Caco-2 (cell line): ENCODE measurements around the gene FGD5. TPM values are rescaled to one million over a fixed set of nuclear protein-coding genes. Genes with fewer than 3 reads are reported as not detected.

Source experiments
- BruUV-seq: library from RNA; stranded (reverse); fragments of 400-500 nt; replicated peaks from 2 replicates; lab custom pipeline; 2021; lab: Mats Ljungman, UMichigan
- CTCF ChIA-PET: fragments of 300-600 bp; sonication (Branson Sonifier 250); formaldehyde crosslinking; loops from one replicate; lab custom pipeline; 2022; ENCODE audit warnings: antibody characterized with exemption; lab: Charles Lee
- POLR2A ChIA-PET: fragments of 300-600 bp; sonication (Branson Sonifier 250); formaldehyde crosslinking; loops from one replicate; lab custom pipeline; 2022; ENCODE audit warnings: antibody characterized with exemption; lab: Charles Lee
- DNase-seq, 2 experiments: peaks; one replicate each; pipeline versions ENCODE4 v3.0.0 to v3.0.0-alpha.2; 2020 to 2022
- H3K27me3 ChIP-seq: replicated peaks from 2 replicates; pipeline ENCODE4 v1.6.0; 2011; ENCODE audit warnings: low read length; ENCODE audit not compliant: control insufficient read depth, insufficient read depth
- H3K36me3 ChIP-seq: 2 replicates; pipeline ENCODE4 v1.5.1; 2011; ENCODE audit warnings: low read length; ENCODE audit not compliant: control insufficient read depth, insufficient read depth
- H3K4me1 ChIP-seq: fragments of 250-450 bp; sonication (Bioruptor Pico); 2 replicates; pipeline ENCODE4 v1.5.1; 2020; ENCODE audit warnings: mild to moderate bottlenecking
- H3K4me3 ChIP-seq: 2 replicates; pipeline ENCODE4 v1.5.1; 2011; ENCODE audit warnings: low read depth, mild to moderate bottlenecking, control low read depth, low read length
- H3K9me3 ChIP-seq: fragments of 250-450 bp; sonication (Bioruptor Pico); 2 replicates; pipeline ENCODE4 v1.5.1; 2020; ENCODE audit warnings: mild to moderate bottlenecking, moderate library complexity
- H3K27ac Mint-ChIP-seq: one replicate; pipeline ENCODE4 v1.8.0; 2022; ENCODE audit warnings: mixed read lengths; ENCODE audit not compliant: unreplicated experiment
- H3K27me3 Mint-ChIP-seq: one replicate; pipeline ENCODE4 v1.8.0; 2022; ENCODE audit warnings: mixed read lengths; ENCODE audit not compliant: insufficient read depth, unreplicated experiment
- H3K36me3 Mint-ChIP-seq: one replicate; pipeline ENCODE4 v1.8.0; 2022; ENCODE audit warnings: mild to moderate bottlenecking, mixed read lengths; ENCODE audit not compliant: insufficient read depth, unreplicated experiment
- H3K4me1 Mint-ChIP-seq: one replicate; pipeline ENCODE4 v1.8.0; 2022; ENCODE audit warnings: low read depth, mixed read lengths; ENCODE audit not compliant: unreplicated experiment
- H3K4me3 Mint-ChIP-seq: one replicate; pipeline ENCODE4 v1.8.0; 2022; ENCODE audit warnings: mild to moderate bottlenecking, moderate library complexity, mixed read lengths; ENCODE audit not compliant: unreplicated experiment
- H3K9me3 Mint-ChIP-seq: one replicate; pipeline ENCODE4 v1.8.0; 2022; ENCODE audit warnings: mixed read lengths; ENCODE audit not compliant: unreplicated experiment
- intact Hi-C: fragments of 100-400 bp; cut with micrococcal nuclease; formaldehyde crosslinking; loops from one replicate; pipeline ENCODE4 v1.10.0; 2022; ENCODE audit not compliant: unreplicated experiment
- total RNA-seq: library from RNA; stranded (reverse); gene quantifications from 2 replicates; pipeline ENCODE4 v1.2.3, GENCODE V29; 2022
- TF ChIP-seq, protein P1 (sequence below), 2 experiments: fragments of 200-600 bp in 1 of 2; IDR thresholded peaks; 1 replicate in 1 of 2; 2 replicates in 1 of 2; pipeline versions ENCODE4 v1.5.1 to v1.8.0; 2011 to 2022; ENCODE audit warnings: antibody characterized with exemption in 1 of 2, control low read depth in 1 of 2, inconsistent platforms in 1 of 2, low read depth in 1 of 2, low read length in 1 of 2, mild to moderate bottlenecking in 1 of 2, moderate library complexity in 1 of 2; ENCODE audit not compliant: insufficient read depth in 1 of 2, severe bottlenecking in 1 of 2, unreplicated experiment in 1 of 2

The FGD5 gene
- total RNA-seq, 1 experiment from 2014 or later, result 0.25 TPM

DNA sequence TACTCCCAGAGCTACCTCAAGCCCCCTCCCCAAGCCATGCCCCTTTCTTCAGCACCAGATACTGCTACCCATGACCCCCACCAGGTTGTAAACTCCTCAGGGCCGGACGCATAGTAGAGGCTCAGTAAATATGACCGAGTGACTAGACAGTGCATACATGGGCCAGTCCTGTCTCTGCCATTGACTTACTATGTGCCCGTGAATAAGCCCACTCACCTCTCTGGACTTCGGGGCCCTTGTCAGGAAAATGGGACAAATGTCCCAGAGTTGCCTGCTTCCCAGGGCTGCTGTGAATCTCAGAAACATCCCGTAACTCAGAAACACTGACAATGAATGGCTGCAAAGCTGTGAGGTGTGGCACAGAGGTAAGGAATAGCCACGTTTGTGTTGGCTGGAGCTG, 48.2 kb upstream of the FGD5 start:
- Mint-ChIP-seq H3K36me3 (no peaks in the 10 kb centered on the region), H3K4me3 (no peak overlapping the region), H3K9me3 (no peaks in the 10 kb centered on the region), H3K27me3 (peaks cover 3% of the 10 kb centered on the region), H3K27ac (no peak overlapping the region), H3K4me1 (no peaks in the 10 kb centered on the region)
- no peaks in the 10 kb centered on the region for H3K36me3 ChIP-seq
- CTCF ChIA-PET, result no interaction called here
- no peaks in the 10 kb centered on the region for H3K9me3 ChIP-seq
- intact Hi-C loops, result no loop called here
- DNase-seq, result no peak
- POLR2A ChIA-PET, result no interaction called here
- no TSS peak for BruUV-seq
- no peaks in the 10 kb centered on the region; the same call in 1 of the 2 replicates for H3K27me3 ChIP-seq
- no peak overlapping the region for H3K4me3 ChIP-seq
- H3K4me1 ChIP-seq, result no peaks in the 10 kb centered on the region
- TF ChIP-seq, protein P1, sequence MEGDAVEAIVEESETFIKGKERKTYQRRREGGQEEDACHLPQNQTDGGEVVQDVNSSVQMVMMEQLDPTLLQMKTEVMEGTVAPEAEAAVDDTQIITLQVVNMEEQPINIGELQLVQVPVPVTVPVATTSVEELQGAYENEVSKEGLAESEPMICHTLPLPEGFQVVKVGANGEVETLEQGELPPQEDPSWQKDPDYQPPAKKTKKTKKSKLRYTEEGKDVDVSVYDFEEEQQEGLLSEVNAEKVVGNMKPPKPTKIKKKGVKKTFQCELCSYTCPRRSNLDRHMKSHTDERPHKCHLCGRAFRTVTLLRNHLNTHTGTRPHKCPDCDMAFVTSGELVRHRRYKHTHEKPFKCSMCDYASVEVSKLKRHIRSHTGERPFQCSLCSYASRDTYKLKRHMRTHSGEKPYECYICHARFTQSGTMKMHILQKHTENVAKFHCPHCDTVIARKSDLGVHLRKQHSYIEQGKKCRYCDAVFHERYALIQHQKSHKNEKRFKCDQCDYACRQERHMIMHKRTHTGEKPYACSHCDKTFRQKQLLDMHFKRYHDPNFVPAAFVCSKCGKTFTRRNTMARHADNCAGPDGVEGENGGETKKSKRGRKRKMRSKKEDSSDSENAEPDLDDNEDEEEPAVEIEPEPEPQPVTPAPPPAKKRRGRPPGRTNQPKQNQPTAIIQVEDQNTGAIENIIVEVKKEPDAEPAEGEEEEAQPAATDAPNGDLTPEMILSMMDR (IDR thresholded peaks at IDR 0.05; ENCODE audit: insufficient read depth in 1 of 2, low read depth in 1 of 2, low read length in 1 of 2, severe bottlenecking in 1 of 2, unreplicated experiment in 1 of 2), result no peak

DNA sequence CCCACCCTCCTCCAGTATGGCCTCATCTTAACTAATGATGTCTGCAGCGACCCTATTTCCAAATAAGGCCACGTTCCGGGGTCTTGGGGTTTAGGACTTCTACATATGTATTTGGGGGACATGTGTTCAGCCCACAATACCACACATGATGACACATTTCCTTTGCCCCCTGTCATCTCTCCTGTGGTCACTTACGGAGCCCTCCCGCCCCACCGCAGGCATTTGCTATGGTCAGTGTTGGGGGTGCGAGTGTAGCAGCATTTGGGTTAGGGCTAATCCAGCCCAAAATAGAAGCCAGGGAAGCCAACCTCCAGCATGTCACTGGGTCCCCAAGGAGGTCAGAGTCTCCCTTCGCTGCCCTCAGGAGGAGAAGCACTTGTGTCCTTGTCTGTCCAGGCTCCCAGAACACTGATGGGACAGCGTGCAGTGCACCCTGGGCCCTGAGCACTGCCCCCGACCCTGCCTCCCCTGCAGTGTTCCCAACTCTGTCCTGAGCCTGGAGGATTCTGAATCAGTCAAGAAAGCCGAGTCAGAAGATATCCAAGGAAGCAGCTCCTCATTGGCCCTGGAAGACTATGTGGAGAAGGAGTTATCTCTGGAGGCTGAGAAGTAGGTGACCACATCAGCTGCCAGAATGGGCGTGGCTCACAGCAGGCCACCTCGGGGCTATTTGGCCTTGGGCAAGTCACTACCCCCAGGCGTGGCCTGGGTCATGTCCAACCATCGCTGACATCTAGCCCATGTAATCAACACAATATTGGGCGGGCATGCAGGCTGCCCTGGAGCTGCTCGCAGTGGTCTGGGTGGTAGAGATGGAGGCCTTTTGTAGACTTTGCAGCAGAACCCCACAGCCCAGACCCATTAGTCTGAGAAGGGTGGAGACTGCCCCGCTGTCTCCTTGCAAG, 46.9 kb upstream of the FGD5 start:
- Histone ChIP-seq H3K36me3 (no peaks in the 10 kb centered on the region), H3K27me3 (no peaks in the 10 kb centered on the region; the same call in 1 of the 2 replicates), H3K4me3 (no peak overlapping the region), H3K4me1 (no peaks in the 10 kb centered on the region), H3K9me3 (no peaks in the 10 kb centered on the region)
- peaks cover 7% of the 10 kb centered on the region for H3K27me3 Mint-ChIP-seq
- TF ChIP-seq, protein P1 (IDR thresholded peaks at IDR 0.05; ENCODE audit: insufficient read depth in 1 of 2, low read depth in 1 of 2, low read length in 1 of 2, severe bottlenecking in 1 of 2, unreplicated experiment in 1 of 2), result no peak
- H3K9me3 Mint-ChIP-seq, result no peaks in the 10 kb centered on the region
- H3K36me3 Mint-ChIP-seq, result no peaks in the 10 kb centered on the region
- ChIA-PET CTCF (no interaction called here), POLR2A (no interaction called here)
- H3K27ac Mint-ChIP-seq, result no peak overlapping the region
- BruUV-seq, result no TSS peak
- H3K4me3 Mint-ChIP-seq, result no peak overlapping the region
- no peak for DNase-seq
- no peaks in the 10 kb centered on the region for H3K4me1 Mint-ChIP-seq
- intact Hi-C loops, result no loop called here

DNA sequence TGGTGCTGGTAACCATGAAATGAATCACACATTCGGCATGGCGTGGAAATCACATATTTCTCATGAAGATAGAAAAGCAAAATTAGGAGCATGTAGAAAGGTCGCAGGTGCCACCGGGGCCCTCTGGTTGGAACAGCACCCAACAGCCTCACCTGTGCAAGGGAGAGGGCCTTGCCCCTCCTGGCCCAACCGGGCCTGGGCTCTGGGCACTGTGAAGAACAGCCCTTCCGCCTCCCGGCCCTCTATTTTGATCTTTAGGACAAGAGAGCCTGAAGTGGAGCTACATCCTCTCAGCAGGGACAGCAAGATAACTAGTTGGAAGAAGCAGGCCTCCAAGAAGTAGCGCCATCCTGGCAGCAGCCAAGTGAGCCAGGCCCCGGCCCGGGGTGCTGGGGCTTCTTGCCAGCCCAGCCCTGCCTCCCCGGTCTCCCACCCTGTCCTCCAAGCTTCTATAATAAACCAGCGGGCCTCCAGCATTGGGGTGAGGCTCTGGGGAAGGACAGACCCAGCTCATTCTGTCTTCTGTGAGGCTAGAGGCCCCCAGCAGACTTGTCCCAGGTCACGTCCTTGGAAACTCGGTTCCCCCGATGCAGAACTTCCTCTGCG, 46.1 kb upstream of the FGD5 start:
- ChIA-PET POLR2A (no interaction called here), CTCF (no interaction called here)
- H3K9me3 Mint-ChIP-seq, result no peaks in the 10 kb centered on the region
- Histone ChIP-seq H3K4me1 (no peaks in the 10 kb centered on the region), H3K9me3 (no peaks in the 10 kb centered on the region), H3K27me3 (no peaks in the 10 kb centered on the region; the same call in 1 of the 2 replicates), H3K4me3 (no peak overlapping the region), H3K36me3 (no peaks in the 10 kb centered on the region)
- BruUV-seq, result no TSS peak
- TF ChIP-seq, protein P1 (IDR thresholded peaks at IDR 0.05; ENCODE audit: insufficient read depth in 1 of 2, low read depth in 1 of 2, low read length in 1 of 2, severe bottlenecking in 1 of 2, unreplicated experiment in 1 of 2), result no peak
- H3K36me3 Mint-ChIP-seq, result no peaks in the 10 kb centered on the region
- intact Hi-C loops, result no loop called here
- H3K4me3 Mint-ChIP-seq, result no peak overlapping the region
- no peak overlapping the region for H3K27ac Mint-ChIP-seq
- H3K4me1 Mint-ChIP-seq, result no peaks in the 10 kb centered on the region
- no peak for DNase-seq
- H3K27me3 Mint-ChIP-seq, result peaks cover 7% of the 10 kb centered on the region
